Medulla oblongata (tissue), 1 donor: ENCODE data around the gene HORMAD2.
"Not testable (repeated sequence)": the region's sequence is repeated elsewhere in the genome, so short reads cannot be mapped to it uniquely, and the experiment has no call there.

Source experiments
- DNase-seq: peaks from one replicate; pipeline ENCODE4 v3.0.0-alpha.2; 2015; ENCODE audit errors: extremely low spot score

HORMAD2 gene

DNA sequence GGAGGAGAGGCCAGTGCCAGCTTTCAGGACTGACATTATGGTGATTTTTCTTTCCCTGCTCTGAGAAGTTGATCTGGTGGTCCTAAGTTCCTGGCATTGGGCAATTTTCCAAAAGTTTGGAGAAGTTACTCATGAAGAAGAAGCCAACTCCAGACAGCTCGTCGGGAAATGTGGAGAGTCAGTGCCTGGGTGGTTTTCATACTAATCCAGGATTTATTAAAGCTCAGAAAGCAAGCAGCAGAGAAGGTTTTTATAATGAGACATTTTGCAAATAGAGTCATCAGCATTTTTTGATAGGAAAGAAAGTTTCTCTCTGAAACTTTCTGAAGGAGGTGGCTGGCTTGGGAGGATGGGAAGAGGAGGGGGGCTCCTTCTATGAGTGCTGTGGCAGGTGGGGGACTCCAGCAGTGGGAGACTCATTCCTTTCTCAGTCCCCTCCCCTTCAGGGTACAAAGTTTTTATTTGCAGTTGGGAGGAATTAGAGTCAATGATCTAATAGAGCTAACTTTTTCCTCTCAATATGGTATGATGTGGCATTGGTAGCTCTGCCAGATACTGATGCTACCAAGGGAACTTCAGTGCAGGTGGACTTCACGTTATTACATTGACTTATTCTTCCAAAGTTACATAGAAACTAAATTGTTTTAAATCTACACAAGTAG is 110.9 kb downstream of the HORMAD2 start:
- DNase-seq: no peak

DNA sequence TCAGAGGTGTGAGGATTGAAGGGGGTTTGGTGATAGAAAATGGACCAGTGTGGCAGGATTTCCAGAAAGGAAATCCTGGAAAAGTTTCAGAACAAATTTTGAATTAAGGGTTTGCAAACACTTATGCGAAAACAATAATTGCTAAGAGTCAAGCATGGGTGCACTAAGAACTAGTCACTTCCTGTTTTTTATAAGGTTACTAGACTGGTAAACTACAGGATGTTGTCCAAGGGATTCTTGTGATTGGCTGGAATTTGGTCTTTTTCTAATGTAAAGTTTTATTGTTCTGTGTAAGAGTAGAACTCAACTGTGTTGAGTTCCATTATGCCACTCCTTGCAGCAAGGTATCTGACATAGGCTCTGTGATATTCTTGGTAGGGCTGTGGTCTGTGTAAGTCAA is 112.2 kb downstream of the HORMAD2 start:
- no peak for DNase-seq

GRCh38 chr22:30193031-30193775 is 112.9 kb downstream of the HORMAD2 start:
- no peak for DNase-seq

DNA sequence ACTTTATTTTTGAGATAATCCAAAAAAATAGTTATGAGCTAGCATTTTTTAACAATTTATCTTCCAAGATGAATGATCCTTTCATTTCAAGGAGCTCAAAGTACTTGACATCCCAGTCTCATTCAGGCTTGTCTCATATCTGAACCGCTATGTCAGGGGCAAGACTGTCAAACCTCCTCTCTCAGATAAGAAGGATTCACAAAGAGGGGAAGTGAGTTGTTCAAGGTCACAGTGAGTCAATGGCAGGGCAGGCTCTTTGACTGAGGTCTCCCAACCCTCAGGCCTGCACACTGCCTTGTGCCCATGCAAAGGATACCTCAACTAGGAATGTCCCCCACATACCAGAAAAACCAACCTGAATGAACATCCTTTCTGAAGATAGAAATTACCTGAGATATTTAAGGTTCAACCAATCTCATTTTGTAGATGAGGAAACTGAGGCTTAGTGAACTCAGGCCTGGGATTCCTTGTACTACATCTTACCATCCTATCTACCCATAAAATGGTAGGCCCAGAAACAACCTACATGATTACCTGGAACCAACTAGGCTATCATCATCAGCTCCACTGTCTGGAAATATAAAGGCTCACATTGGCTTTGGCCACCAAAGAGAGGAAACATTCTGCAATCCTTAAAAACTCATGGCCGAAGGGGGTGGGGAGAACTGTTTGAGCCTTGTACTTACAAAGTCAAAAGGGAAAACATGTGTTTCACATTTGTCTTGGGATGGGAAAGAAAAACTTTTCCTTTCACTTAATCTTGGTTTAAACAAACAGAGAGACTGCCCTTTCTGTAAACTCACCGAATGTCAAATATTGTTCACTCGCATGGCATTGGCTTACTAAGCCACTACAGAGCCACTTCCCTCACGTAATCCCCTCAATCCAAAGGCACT is 115.2 kb downstream of the HORMAD2 start:
- DNase-seq: no peak

DNA sequence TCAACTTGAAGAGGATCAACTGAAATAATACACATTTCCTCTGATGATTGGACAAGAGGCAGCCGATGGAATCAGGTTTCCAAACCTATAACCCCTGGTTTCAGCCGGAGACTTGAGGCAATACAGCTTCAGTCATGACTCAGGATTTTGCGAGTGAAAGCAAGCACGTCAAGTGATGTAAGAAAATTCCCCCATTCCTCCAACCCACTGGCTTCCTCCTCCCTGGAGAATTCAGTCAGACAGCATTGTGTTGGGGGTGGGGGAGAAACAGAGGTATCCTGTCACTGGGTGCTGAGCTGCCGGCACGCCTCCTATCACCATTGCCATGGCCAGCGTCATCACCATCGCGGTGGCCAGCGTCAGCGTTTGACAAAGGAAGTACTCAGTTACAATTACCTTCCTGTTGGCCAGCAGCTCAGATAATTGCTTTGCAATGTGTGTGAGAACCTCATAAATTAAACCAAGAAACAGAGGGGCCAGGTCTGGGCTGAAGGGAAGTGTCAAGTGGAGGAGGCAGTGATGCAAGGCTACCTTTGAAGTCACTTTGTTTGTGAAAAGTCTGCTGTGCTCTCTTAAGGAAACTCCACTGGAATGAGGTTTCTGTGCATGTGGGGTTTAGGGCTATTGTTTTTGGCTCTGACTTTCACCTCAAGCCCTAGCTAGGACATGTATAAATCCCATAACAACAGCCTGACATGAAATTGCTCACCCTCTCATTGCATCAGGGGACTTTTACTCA is 116.0 kb downstream of the HORMAD2 start:
- peak; percentile 28 for DNase-seq

DNA sequence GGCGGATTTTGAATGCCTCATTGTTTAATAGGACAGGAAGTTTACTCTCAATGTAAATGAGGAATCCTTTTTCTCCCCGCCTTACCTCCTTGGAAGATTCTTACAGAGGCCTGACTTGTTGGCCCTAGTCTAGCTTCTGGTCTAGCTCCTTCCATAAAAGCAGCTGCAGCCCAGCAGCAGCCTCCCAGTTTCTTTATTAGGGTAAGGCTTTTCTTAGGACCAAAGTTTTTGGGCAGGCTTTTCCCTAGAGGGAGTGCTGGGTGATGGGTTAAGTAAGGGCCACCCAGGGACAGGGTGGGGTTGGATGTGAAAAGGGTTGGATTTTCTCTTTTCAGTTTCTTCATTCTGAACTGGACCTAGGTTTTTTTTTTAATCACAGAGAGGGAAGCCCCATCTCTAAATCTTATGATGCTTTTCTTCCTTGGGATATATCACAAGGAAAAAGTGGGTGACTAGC is 116.6 kb downstream of the HORMAD2 start:
- DNase-seq: no peak

DNA sequence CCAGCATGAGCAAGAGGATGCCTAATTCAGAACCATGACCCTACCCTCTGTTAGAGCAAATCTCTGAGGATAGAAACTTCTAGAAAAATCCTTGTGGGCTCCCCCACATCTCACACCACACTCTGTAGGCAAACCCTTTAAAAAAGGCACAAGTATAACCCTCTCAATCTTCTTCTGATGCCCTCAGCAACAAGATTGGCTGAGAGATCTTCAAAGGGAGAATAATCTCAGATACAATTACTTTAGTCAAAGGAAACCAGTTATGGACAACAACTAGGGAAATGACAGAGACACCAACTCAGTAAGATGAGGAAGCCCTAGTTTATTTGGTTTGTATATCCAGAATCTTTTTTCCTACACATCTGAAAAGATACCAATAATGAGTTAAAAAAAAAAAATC is 117.1 kb downstream of the HORMAD2 start:
- no peak for DNase-seq

DNA sequence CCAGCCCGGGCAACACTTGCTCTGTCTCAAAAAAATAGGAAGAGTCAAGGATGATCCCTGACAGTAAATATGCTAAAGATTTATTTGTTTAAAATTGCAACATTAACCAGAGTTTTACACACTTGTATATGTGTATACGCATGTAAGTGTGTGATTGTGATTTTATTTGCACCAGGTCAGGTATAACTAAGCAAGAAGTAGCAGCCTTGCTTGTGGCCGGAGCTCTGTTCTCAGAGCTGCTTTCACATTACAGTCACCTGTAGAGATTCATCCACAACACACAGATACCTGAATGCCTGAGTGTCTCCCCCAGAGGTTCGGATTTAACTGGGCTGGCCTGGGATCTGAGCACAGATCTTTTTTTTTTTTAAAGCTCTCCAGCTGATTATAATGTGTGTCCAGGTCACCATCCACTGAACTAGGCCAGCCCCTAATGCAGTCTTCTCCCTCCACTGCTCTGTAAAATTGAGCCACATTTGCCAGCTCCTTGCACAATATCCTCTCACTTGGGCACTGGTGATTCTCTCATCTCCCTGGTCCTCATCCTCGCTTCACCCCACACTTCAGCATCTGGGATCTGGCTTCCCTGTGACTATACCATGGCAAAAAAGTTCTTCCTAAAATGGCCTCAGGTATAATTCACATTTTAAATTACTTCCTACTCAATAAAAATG is 118.0 kb downstream of the HORMAD2 start:
- no peak for DNase-seq

DNA sequence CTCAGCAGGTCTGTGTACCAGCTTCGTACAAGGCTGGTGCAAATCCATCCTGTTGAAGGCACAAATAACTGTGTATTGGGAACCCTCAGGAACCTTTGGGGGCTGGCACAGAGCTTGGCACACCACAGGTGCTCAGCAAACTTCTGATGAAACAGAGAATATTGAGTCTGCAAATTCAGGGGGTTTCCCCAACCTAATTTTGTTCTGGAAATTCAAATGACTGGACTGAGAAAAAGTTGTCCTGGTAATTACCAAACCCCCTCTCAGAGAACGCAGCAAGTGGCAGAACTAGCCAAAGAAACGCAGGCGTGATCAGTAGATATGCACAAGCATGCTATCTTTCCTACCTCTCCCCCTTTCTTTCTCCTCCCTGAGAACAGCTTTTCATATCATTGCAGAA is 118.7 kb downstream of the HORMAD2 start:
- DNase-seq: no peak

- DNase-seq: not testable (repeated sequence)
Observed at GRCh38 chr22:30200905-30201304, 120.6 kb downstream of the HORMAD2 start.

DNA sequence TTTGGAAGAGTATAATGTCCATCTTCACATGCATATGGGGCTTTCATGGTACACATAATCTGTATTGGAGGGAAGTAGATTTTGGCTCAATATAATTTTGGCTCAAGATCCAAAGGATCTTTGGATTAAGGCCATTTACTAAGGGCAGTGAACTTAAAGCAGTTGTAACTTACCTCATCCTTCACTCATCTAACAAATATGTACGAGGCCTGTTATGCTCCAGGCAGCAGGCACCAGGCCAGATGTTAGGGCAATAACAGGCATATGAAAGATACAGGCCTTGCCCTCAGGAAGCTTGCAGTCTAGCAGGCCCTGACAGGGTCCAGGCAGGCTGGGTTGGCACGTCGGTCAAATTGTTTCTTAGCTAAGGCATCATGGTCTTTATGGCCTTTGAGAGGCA is 121.7 kb downstream of the HORMAD2 start:
- no peak for DNase-seq

GRCh38 chr22:30202531-30203006 is 122.3 kb downstream of the HORMAD2 start:
- no peak for DNase-seq

DNA sequence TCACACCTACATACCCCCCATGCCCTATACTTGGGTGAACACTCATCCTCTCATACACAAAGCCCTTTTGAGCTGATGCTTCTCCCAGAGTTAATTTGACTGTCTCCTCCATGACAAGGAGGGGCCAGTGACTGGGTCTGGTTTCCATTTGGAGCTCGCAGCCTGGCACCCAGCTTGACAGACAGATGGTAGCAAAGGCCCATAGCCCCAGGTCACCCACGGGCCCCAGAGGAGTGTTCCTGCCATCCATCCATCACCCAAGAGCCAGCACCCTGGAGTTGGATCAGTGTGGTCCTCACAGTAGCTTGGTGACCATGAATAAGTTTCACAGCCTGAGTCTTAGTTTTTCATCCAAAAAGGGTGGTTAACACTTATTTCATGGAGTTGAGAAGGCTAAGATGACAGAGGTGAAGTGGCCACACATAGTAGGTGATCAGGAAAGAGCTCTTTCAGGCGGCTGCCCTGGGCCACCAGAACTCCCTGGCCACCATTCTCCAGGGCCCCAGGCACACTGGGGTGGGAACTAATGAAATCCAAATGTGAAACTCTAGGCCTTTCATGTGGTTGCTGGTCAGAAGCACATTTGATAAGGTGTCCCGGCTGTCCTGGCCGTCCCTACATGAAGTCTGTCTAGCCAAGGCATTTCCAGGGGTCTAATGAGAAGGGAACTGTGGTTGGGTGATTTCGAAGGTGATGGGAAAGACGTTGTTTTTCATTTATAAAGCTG is 123.9 kb downstream of the HORMAD2 start:
- no peak for DNase-seq

GRCh38 chr22:30204742-30205111 is 124.5 kb downstream of the HORMAD2 start:
- peak; percentile 37 for DNase-seq

DNA sequence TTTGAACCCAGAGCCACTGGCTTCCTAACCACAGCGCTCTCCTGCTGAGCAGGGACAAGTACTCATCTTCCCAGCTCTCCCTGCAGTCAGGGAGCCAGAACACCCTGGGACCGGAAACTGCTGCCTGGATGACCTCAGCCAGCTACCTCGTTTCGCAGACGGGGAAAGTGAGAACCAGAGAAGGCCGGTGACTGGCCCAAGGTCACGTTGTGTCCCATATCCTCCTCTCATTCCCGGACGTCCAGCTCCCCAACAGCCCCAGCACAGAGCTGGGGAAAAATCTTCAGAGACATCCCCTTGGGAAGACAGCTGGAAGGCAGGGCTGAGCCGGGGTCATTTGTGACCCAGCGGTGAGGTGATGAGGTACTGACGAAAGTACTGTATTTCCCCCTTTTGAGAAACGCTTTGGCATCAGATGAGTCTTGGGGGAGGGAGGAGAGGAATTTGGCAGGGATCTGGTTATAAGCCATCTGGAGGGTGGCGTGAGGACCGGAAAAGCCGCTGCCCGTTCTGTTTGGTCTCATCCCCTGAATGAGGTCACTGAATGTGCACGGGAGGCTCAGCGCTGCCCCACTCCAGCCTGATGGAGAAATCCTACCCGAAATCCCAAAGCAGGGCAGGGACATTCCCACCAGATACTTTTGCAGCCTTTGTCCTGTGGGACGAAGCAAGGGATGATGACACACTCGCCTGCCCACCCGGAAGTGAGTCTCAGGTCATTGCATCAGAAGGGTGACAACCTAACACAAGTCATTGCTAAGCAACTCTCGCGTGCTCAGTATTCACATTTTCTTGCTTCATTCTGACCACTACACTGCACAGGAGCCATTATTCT is 125.2 kb downstream of the HORMAD2 start:
- DNase-seq: no peak

DNA sequence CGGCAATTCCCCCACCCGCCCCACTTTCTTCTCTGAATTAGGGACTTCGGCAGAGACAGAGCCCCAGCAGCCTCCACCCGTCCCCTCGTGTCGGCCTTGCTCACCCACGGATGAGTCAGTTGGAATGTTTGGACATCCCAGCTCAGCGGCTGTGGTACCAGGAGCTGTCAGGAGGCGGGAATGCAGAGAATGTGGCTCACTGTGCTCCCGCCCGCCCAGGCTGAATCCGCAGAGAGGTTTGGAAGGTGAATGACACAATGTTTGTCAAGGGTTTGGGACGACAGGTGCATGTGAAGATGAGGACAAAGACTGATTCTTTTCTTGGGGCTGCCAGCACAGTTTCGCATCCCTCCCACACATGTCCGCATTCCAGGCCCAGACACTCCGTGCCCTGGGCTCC is 126.7 kb downstream of the HORMAD2 start:
- no peak for DNase-seq

- no peak for DNase-seq
Observed at GRCh38 chr22:30208631-30209603, 128.7 kb downstream of the HORMAD2 start.

DNA sequence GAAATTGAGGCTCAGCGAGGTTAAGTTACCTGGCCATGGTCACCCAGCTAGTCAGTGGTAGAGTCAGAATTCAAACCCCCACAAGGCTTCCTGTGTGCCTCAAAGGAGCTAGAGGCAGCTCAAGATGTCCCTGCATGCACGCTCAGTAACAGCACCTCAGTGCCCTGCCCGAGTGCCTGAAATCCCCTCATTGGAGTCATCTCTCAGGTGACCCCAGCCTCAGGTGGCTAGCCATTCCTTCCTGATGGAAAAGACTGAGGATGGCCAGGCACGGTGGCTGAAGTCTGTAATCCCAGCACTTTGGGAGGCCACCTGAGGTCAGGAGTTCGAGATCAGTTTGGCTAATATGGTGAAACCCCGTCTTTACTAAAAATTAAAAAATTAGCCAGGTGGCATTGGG is 129.4 kb downstream of the HORMAD2 start:
- no peak for DNase-seq
